GM12878 (cell line): ENCODE data around the gene PSTPIP2. TPM values are rescaled to one million over a fixed set of nuclear protein-coding genes. Genes with fewer than 3 reads are reported as not detected.

ENCODE experiments used
- ATAC-seq: fragments of 200-7000 bp; cut with Tn5 transposase; 3 replicates; pipeline ENCODE4 v1.9.1; 2020; ENCODE audit warnings: mild to moderate bottlenecking, moderate library complexity
- BruUV-seq: library from RNA; stranded (reverse); fragments of 400-500 nt; replicated peaks from 2 replicates; lab custom pipeline; 2021; lab: Mats Ljungman, UMichigan
- CTCF ChIA-PET: fragments of 300-600 bp; sonication (Branson Sonifier 250); formaldehyde crosslinking; extraction: SDS; loops from one replicate; lab custom pipeline; 2021; ENCODE audit warnings: inconsistent platforms; lab: Yijun Ruan, JAX
- POLR2A ChIA-PET: fragments of 350-600 bp; formaldehyde crosslinking; extraction: SDS; loops from one replicate; lab custom pipeline; 2021; ENCODE audit warnings: inconsistent platforms; lab: Charles Lee
- RAD21 ChIA-PET: fragments of 300-600 bp; sonication (Branson Sonifier 250); formaldehyde crosslinking; loops from one replicate; lab custom pipeline; 2023; ENCODE audit warnings: antibody characterized with exemption; ENCODE audit not compliant: unreplicated experiment; lab: Charles Lee
- SMC1A ChIA-PET: fragments of 300-600 bp; sonication (Branson Sonifier 250); formaldehyde crosslinking; loops from one replicate; lab custom pipeline; 2023; ENCODE audit not compliant: unreplicated experiment, uncharacterized antibody; lab: Charles Lee
- DNase-seq: peaks from one replicate; pipeline ENCODE4 v3.0.0-alpha.2; 2011; ENCODE audit warnings: low read depth, low spot score
- FAIRE-seq: peaks from 3 replicates; lab custom pipeline; 2011; peaks lifted over from hg19 to GRCh38; lab: Jason Lieb, UNC
- H2AFZ ChIP-seq: 2 replicates; pipeline ENCODE4 v1.6.0; 2011; ENCODE audit warnings: low read depth, low read length, control low read depth; ENCODE audit not compliant: control insufficient read depth
- H3K27ac ChIP-seq: 2 replicates; pipeline ENCODE4 v1.5.1; 2011; ENCODE audit warnings: control low read depth; ENCODE audit not compliant: control insufficient read depth, insufficient read depth
- H3K27me3 ChIP-seq, 2 experiments: replicated peaks in 1 of 2; 2 replicates each; pipeline versions ENCODE4 v1.6.0 to v1.6.1; 2011; ENCODE audit warnings: low read length in 1 of 2; ENCODE audit not compliant: control insufficient read depth in 2 of 2, insufficient read depth in 2 of 2
- H3K36me3 ChIP-seq, 2 experiments: 2 replicates each; pipeline ENCODE4 v1.5.1; 2011; ENCODE audit warnings: low read length in 1 of 2; ENCODE audit not compliant: control insufficient read depth in 2 of 2, insufficient read depth in 2 of 2
- H3K4me1 ChIP-seq: 2 replicates; pipeline ENCODE4 v1.6.1; 2011; ENCODE audit warnings: mild to moderate bottlenecking, low read length, moderate library complexity, mixed read lengths; ENCODE audit not compliant: control insufficient read depth, insufficient read depth
- H3K4me2 ChIP-seq: 2 replicates; pipeline ENCODE4 v1.6.0; 2011; ENCODE audit warnings: control low read depth; ENCODE audit not compliant: control insufficient read depth, insufficient read depth
- H3K4me3 ChIP-seq: fragments of 200-600 bp; sonication (generic); 2 replicates; pipeline ENCODE4 v1.5.1; 2016
- H3K79me2 ChIP-seq: 2 replicates; pipeline ENCODE4 v1.6.0; 2011; ENCODE audit warnings: low read length; ENCODE audit not compliant: control insufficient read depth, insufficient read depth
- H3K9ac ChIP-seq: 2 replicates; pipeline ENCODE4 v1.8.0; 2011; ENCODE audit warnings: low read length, control low read depth, mixed read lengths; ENCODE audit not compliant: control insufficient read depth, insufficient read depth
- H3K9me3 ChIP-seq: replicated peaks from 3 replicates; pipeline ENCODE4 v1.5.1; 2011; ENCODE audit warnings: mild to moderate bottlenecking, low read length; ENCODE audit not compliant: control insufficient read depth, insufficient read depth
- H4K20me1 ChIP-seq: 2 replicates; pipeline ENCODE4 v1.6.0; 2011; ENCODE audit not compliant: control insufficient read depth, insufficient read depth
- BMI1 ChIP-seq: fragments of 450-650 bp; IDR thresholded peaks from 2 replicates; pipeline ENCODE4 v1.6.1; 2016; ENCODE audit warnings: mild to moderate bottlenecking, moderate library complexity, borderline replicate concordance
- EP300 ChIP-seq, 2 experiments: fragments of 150-350 bp in 1 of 2; IDR thresholded peaks; 2 replicates each; pipeline ENCODE4 v1.6.1; 2011 to 2012; ENCODE audit warnings: low read depth in 2 of 2, low read length in 2 of 2, borderline replicate concordance in 1 of 2, improper control_type of control experiment in 1 of 2, inconsistent platforms in 1 of 2; ENCODE audit not compliant: control insufficient read depth in 1 of 2
- FOXK2 ChIP-seq: fragments of 450-650 bp; IDR thresholded peaks from 2 replicates; pipeline ENCODE4 v1.6.1; 2017; ENCODE audit warnings: mild to moderate bottlenecking, moderate library complexity
- GATAD2B ChIP-seq: fragments of 450-650 bp; conservative IDR thresholded peaks from 2 replicates; pipeline ENCODE4 v1.6.1; 2017; ENCODE audit warnings: low read depth, mild to moderate bottlenecking, moderate library complexity
- HDGF ChIP-seq: fragments of 450-650 bp; IDR thresholded peaks from 2 replicates; pipeline ENCODE4 v1.6.1; 2016; ENCODE audit warnings: antibody characterized with exemption
- KAT2A ChIP-seq: conservative IDR thresholded peaks from 2 replicates; pipeline ENCODE4 v1.6.1; 2011; ENCODE audit warnings: low read depth, low read length; ENCODE audit not compliant: control insufficient read depth
- SREBF1 ChIP-seq: IDR thresholded peaks from 2 replicates; pipeline ENCODE4 v1.6.1; 2012; ENCODE audit warnings: mild to moderate bottlenecking, low read length
- WGBS: methylation state at CpG from one replicate; pipeline ENCODE4 v1.1.6; 2016; ENCODE audit warnings: low lambda C conversion rate; ENCODE audit not compliant: insufficient replicate concordance, insufficient coverage; ENCODE audit errors: missing lambda C conversion rate; 5-methylcytosine and 5-hydroxymethylcytosine counted together
- in situ Hi-C: fragments of 300-500 bp; cut with MboI; formaldehyde crosslinking; loops from 9 replicates; pipeline ENCODE4 v1.14.3; 2018; ENCODE audit warnings: mixed read lengths
- intact Hi-C: fragments of 100-400 bp; cut with micrococcal nuclease; formaldehyde crosslinking; loops from one replicate; pipeline ENCODE4 v1.14.2; 2022; ENCODE audit not compliant: unreplicated experiment
- polyA plus RNA-seq, 11 experiments: library from polyadenylated mRNA; depleted of rRNA in 4 of 11; unstranded in 6 of 11; stranded (reverse) in 5 of 11; fragments of >200 nt; fragmentation: Nextera tagmentation in 4 of 11; fragmentation: Illumina TruSeq in 1 of 11; extraction: Ambion mirVana in 4 of 11; extraction: Trizol in 1 of 11; gene quantifications; 1 replicate in 1 of 11; 2 replicates in 10 of 11; pipeline versions ENCODE4 v1.2.1 to v1.2.3, GENCODE V29; 2011 to 2016; ENCODE audit warnings: inconsistent platforms in 2 of 11, missing spikeins in 2 of 11, low read depth in 1 of 11
- total RNA-seq, 4 experiments: library from RNA; depleted of rRNA in 3 of 4; stranded (reverse); fragments of >200 nt in 3 of 4; fragmentation: Illumina TruSeq in 1 of 4; extraction: Trizol in 1 of 4; gene quantifications; 2 replicates each; pipeline versions ENCODE4 v1.2.1 to v1.2.3, GENCODE V29; 2013 to 2021
- TF ChIP-seq, protein P1 (sequence below): fragments of 150-350 bp; IDR thresholded peaks from 2 replicates; pipeline ENCODE4 v1.6.1; 2014; ENCODE audit warnings: mild to moderate bottlenecking, low read depth, low read length
- TF ChIP-seq, protein P2 (sequence below): fragments of 450-650 bp; IDR thresholded peaks from 2 replicates; pipeline ENCODE4 v1.6.1; 2017; ENCODE audit warnings: mild to moderate bottlenecking, moderate library complexity

PSTPIP2 gene
- total and polyA plus RNA-seq, 10 of the 15 experiments (the other 5 are each of a cell fraction or from before 2014, with no cell fraction given) = 0.69 to 38.4 (median 24.7) TPM

GRCh38 chr18:45984546-45985235 is 87.4 kb downstream of the PSTPIP2 start:
- TF ChIP-seq EP300 (IDR thresholded peaks at IDR 0.05; ENCODE audit: borderline replicate concordance in 1 of 2, control insufficient read depth in 1 of 2, low read depth in 2 of 2, low read length in 2 of 2) (no peak), FOXK2 (no peak), KAT2A (no peak), HDGF (no peak), GATAD2B (no peak), SREBF1 (no peak), BMI1 (no peak)
- TF ChIP-seq, protein P1, sequence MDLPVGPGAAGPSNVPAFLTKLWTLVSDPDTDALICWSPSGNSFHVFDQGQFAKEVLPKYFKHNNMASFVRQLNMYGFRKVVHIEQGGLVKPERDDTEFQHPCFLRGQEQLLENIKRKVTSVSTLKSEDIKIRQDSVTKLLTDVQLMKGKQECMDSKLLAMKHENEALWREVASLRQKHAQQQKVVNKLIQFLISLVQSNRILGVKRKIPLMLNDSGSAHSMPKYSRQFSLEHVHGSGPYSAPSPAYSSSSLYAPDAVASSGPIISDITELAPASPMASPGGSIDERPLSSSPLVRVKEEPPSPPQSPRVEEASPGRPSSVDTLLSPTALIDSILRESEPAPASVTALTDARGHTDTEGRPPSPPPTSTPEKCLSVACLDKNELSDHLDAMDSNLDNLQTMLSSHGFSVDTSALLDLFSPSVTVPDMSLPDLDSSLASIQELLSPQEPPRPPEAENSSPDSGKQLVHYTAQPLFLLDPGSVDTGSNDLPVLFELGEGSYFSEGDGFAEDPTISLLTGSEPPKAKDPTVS = no peak
- TF ChIP-seq, protein P2, sequence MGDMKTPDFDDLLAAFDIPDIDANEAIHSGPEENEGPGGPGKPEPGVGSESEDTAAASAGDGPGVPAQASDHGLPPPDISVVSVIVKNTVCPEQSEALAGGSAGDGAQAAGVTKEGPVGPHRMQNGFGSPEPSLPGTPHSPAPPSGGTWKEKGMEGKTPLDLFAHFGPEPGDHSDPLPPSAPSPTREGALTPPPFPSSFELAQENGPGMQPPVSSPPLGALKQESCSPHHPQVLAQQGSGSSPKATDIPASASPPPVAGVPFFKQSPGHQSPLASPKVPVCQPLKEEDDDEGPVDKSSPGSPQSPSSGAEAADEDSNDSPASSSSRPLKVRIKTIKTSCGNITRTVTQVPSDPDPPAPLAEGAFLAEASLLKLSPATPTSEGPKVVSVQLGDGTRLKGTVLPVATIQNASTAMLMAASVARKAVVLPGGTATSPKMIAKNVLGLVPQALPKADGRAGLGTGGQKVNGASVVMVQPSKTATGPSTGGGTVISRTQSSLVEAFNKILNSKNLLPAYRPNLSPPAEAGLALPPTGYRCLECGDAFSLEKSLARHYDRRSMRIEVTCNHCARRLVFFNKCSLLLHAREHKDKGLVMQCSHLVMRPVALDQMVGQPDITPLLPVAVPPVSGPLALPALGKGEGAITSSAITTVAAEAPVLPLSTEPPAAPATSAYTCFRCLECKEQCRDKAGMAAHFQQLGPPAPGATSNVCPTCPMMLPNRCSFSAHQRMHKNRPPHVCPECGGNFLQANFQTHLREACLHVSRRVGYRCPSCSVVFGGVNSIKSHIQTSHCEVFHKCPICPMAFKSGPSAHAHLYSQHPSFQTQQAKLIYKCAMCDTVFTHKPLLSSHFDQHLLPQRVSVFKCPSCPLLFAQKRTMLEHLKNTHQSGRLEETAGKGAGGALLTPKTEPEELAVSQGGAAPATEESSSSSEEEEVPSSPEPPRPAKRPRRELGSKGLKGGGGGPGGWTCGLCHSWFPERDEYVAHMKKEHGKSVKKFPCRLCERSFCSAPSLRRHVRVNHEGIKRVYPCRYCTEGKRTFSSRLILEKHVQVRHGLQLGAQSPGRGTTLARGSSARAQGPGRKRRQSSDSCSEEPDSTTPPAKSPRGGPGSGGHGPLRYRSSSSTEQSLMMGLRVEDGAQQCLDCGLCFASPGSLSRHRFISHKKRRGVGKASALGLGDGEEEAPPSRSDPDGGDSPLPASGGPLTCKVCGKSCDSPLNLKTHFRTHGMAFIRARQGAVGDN = no peak
- TF ChIP-seq, all 136 proteins: peak for 0
- ATAC-seq (no peak), DNase-seq (no peak), FAIRE-seq (no peak)
- CTCF ChIA-PET = no interaction called here
- H4K20me1 ChIP-seq = no peaks in the 10 kb centered on the region
- H3K4me2 ChIP-seq = no peak overlapping the region
- no peak overlapping the region for H2AFZ ChIP-seq
- no peaks in the 10 kb centered on the region for H3K27me3 ChIP-seq
- no peak overlapping the region for H3K27ac ChIP-seq
- WGBS = 56% methylated on average over 4 of the region's 4 CpGs
- RAD21 ChIA-PET = no interaction called here
- H3K79me2 ChIP-seq = no peaks in the 10 kb centered on the region
- intact Hi-C loops (no loop called here), in situ Hi-C loops (no loop called here)
- H3K4me3 ChIP-seq = no peak overlapping the region
- H3K9me3 ChIP-seq = no peaks in the 10 kb centered on the region; the same call in 2 of the 3 replicates
- no peaks in the 10 kb centered on the region for H3K36me3 ChIP-seq
- SMC1A ChIA-PET = interaction anchor here (0.6 to 2.2 kb wide), 2 partner anchors 89 to 1527 kb away, joined by 3 to 8 read pairs; no protein-coding TSS in a partner anchor
- POLR2A ChIA-PET = interaction anchor here (0.6 kb wide), 1 partner anchor 13 kb away, joined by 6 read pairs; no protein-coding TSS in a partner anchor
- H3K4me1 ChIP-seq = no peaks in the 10 kb centered on the region
- no peak overlapping the region for H3K9ac ChIP-seq
- no TSS peak for BruUV-seq
